Measurements from ENCODE around the gene NDUFS7.

The NDUFS7 gene

DNA sequence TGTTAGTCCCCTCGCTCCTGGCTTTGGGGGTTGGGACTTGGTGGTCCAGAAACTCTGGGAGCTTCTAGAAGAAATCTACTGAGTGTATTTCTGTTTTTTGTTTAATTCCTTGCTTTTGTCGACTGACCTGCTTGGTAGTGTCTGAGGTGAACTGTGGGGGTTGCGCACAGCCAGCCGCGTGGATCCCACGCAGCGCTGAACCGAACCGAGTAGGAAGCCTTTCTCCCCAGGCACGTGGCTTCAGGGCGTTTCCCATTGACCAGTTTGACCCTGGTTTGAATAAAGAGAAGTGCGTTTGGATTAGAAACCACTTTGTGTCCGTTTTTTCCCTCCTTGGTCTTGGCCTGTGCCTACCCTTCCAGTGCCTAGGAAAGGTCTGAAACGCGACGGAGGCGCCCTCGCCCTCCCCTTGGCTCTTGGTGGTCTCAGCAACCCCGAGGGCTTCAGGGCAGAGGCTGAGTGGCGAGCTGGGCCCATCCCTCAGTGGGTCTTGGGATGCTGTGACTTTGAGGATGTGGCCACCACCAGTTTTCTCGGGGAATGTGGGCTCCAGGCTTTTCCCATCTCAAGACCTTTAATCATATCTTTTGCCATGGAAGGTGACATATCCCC, 51.8 kb downstream of the NDUFS7 start:
- DNase-seq: no peak

DNA sequence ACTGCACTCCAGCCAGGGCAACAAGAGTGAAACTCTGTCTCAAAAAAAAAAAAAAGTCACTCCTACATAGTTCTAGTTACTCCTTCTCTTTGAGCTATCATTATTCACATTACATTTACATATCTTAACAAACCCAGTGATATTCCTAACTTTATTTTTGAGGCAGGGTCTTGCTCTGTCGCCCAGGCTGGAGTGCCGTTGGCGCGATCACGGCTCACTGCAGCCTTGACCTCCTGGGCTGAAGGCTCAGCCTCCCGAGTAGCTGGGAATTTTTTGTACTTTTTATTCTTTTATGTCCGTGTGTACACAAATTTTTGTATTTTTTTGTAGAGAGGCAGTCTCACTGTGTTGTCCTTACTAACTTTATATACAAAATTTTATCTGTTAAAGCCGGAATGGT, 53.9 kb downstream of the NDUFS7 start:
- DNase-seq: no peak

DNA sequence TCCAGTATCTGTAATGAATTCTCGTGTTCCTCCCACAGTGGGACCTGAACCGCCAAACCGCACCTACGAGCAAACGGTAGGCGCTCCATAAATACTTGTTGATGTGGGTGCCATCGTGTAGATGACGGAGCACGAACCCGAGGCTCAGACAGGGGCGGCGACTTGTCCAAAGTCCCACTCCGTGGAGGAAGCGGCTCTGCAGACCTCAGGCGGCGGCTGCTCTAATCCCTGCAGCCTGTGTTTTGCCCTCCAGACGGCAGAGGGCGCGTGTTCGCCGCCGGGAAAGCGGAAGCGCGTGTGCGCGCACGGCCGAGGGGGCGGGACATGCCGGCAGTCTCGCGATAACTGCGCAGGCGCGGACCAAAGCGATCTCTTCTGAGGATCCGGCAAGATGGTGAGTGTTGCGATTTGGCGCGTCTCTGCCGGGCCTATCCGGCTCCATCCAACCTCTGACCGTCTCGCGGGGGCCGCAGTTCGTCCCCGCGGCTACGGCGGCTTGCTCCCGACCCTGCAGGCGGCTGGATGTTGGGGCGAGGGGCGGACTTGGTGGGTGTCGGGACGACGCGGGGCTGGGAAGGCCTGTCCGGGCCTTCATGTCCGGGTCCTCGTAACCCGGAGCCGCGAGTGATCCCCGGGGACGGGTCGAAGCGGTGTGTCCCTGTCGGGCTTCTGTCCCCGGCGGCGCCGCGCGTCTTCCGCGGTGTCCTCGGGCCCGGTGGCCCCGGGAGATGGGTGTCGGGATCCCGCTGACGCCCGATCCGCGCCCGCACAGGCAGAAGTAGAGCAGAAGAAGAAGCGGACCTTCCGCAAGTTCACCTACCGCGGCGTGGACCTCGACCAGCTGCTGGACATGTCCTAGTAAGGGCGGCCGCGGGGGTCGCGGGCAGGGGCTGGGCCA, 54.6 kb downstream of the NDUFS7 start, which contains the start of gene RPS15:
TSS of gene RPS15 (plus strand) at position 362 of the 898 bp plus-strand sequence. CDS start at position 392, 30 bp downstream.
- DNase-seq: peak; percentile 95 to 96

GRCh38 chr19:1438933-1439354, 55.2 kb downstream of the NDUFS7 start:
- DNase-seq: no peak

- DNase-seq: peak in 1 of 2 donors; percentile 27
These were observed 56.1 kb downstream of the NDUFS7 start for GRCh38 chr19:1439525-1440417.

DNA sequence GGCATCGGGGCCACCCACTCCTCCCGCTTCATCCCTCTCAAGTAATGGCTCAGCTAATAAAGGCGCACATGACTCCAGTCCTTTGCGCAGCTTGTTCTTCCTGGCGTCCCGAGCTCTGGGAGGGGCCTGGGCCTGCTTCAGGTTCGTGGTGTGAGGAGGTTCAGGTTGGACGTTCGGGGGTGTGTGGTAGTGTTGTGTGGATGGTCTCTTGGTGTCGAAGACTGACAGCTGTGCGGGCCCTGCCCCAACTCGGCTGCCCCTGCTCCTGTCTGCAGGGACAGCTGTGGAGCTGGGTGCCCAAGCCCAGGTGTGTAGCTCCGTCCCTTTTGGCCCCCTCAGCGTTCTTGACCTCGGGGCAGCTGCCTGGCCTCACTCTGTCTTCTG, 56.7 kb downstream of the NDUFS7 start:
- DNase-seq: no peak

DNA sequence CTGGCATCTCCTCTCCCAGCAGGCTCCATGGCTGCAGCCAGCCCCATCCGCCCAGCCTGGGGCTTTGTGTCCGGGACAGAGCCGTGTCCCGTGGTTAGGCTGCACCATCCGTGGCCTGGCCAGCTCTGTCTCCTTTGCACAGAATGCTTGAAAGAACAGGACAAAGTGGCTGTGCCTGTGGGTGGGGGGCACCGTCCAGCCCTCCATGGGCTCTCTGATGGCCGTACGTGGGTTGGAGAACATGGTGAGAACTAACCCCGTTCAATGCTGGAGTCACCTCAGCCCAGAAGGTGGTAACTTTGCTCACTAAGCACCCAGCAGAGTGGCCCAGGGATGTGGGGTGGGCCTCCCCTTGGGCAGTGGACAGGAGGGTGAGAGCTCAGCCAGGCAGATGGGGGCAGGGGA, 57.3 kb downstream of the NDUFS7 start:
- no peak for DNase-seq

- no peak for DNase-seq
These were observed 58.2 kb downstream of the NDUFS7 start for GRCh38 chr19:1441677-1442438.
